Keratinocyte (primary cell): ENCODE data around the gene SLAIN2. TPM values are rescaled to one million over a fixed set of nuclear protein-coding genes. Genes with fewer than 3 reads are reported as not detected.
"Not testable (repeated sequence)": the region's sequence is repeated elsewhere in the genome, so short reads cannot be mapped to it uniquely, and the experiment has no call there.

Source experiments
- DNase-seq: peaks from one replicate; pipeline ENCODE4 v3.0.0-alpha.2; 2011; ENCODE audit warnings: low read depth, missing footprints, low spot score
- FAIRE-seq: peaks from 2 replicates; lab custom pipeline; 2011; peaks lifted over from hg19 to GRCh38; lab: Jason Lieb, UNC
- H2AFZ ChIP-seq: 2 replicates; pipeline ENCODE4 v1.6.0; 2012; ENCODE audit warnings: low read length, control low read depth, inconsistent platforms; ENCODE audit not compliant: control insufficient read depth
- H3K27ac ChIP-seq: 2 replicates; pipeline ENCODE4 v1.5.1; 2011; ENCODE audit warnings: low read length; ENCODE audit not compliant: control insufficient read depth, insufficient read depth
- H3K27me3 ChIP-seq: 3 replicates; pipeline ENCODE4 v1.6.0; 2011; ENCODE audit warnings: low read length; ENCODE audit not compliant: control insufficient read depth, insufficient read depth; ENCODE audit errors: extremely low read depth
- H3K36me3 ChIP-seq, 2 experiments: 2 replicates in 1 of 2; 3 replicates in 1 of 2; pipeline ENCODE4 v1.5.1; 2011; ENCODE audit warnings: low read length in 2 of 2, mild to moderate bottlenecking in 1 of 2; ENCODE audit not compliant: control insufficient read depth in 2 of 2, insufficient read depth in 2 of 2; ENCODE audit errors: extremely low read depth in 1 of 2
- H3K4me1 ChIP-seq: 3 replicates; pipeline ENCODE4 v1.5.1; 2011; ENCODE audit warnings: low read length; ENCODE audit not compliant: control insufficient read depth, insufficient read depth; ENCODE audit errors: extremely low read depth
- H3K4me2 ChIP-seq: 3 replicates; pipeline ENCODE4 v1.6.0; 2011; ENCODE audit warnings: low read depth, low read length; ENCODE audit not compliant: control insufficient read depth, insufficient read depth; ENCODE audit errors: extremely low read depth
- H3K4me3 ChIP-seq, 3 experiments: fragments of 200-600 bp in 1 of 3; sonication (generic) in 1 of 3; 2 replicates in 2 of 3; 3 replicates in 1 of 3; pipeline ENCODE4 v1.5.1; 2011 to 2016; ENCODE audit warnings: low read length in 3 of 3, mild to moderate bottlenecking in 3 of 3, control low read depth in 2 of 3, inconsistent platforms in 1 of 3, low read depth in 1 of 3, mixed read lengths in 1 of 3, mixed run types in 1 of 3, moderate library complexity in 1 of 3; ENCODE audit not compliant: control insufficient read depth in 2 of 3, insufficient read depth in 2 of 3; ENCODE audit errors: extremely low read depth in 1 of 3
- H3K79me2 ChIP-seq: 2 replicates; pipeline ENCODE4 v1.6.0; 2012; ENCODE audit warnings: low read length; ENCODE audit not compliant: control insufficient read depth, insufficient read depth
- H3K9ac ChIP-seq: 3 replicates; pipeline ENCODE4 v1.6.0; 2011; ENCODE audit warnings: low read length; ENCODE audit not compliant: control insufficient read depth, insufficient read depth; ENCODE audit errors: extremely low read depth
- H3K9me1 ChIP-seq: 3 replicates; pipeline ENCODE4 v1.6.0; 2011; ENCODE audit warnings: low read length; ENCODE audit not compliant: control insufficient read depth, insufficient read depth; ENCODE audit errors: extremely low read depth
- H3K9me3 ChIP-seq: 2 replicates; pipeline ENCODE4 v1.5.1; 2012; ENCODE audit warnings: low read depth, low read length; ENCODE audit not compliant: control insufficient read depth
- H4K20me1 ChIP-seq: 3 replicates; pipeline ENCODE4 v1.6.0; 2011; ENCODE audit warnings: low read length; ENCODE audit not compliant: control insufficient read depth, insufficient read depth; ENCODE audit errors: extremely low read depth
- CTCF ChIP-seq, 3 experiments: IDR thresholded peaks in 1 of 3; conservative IDR thresholded peaks in 1 of 3; optimal IDR thresholded peaks in 1 of 3; 2 replicates in 2 of 3; 3 replicates in 1 of 3; pipeline versions ENCODE3 to v1.5.1; 2011; ENCODE audit warnings: low read length in 3 of 3, mild to moderate bottlenecking in 3 of 3, moderate library complexity in 2 of 3, control low read depth in 1 of 3, inconsistent platforms in 1 of 3; ENCODE audit not compliant: insufficient read depth in 2 of 3; ENCODE audit errors: extremely low read depth in 1 of 3
- EZH2 ChIP-seq: IDR thresholded peaks from one replicate; pipeline ENCODE4 v1.6.1; 2012; ENCODE audit warnings: inconsistent platforms, mild to moderate bottlenecking, low read length, moderate library complexity
- dilution Hi-C: fragments of 300-500 bp; cut with MboI; formaldehyde crosslinking; loops from one replicate; pipeline ENCODE4 v1.7.0; 2020; ENCODE audit warnings: low sequenced_read_pairs; ENCODE audit not compliant: extremely low pct_ligation_motif_present
- polyA plus RNA-seq, 5 experiments: library from polyadenylated mRNA; depleted of rRNA in 3 of 5; stranded (reverse) in 3 of 5; stranded (forward) in 1 of 5; unstranded in 1 of 5; fragments of >200 nt; gene quantifications; 1 replicate in 1 of 5; 2 replicates in 3 of 5; 3 replicates in 1 of 5; pipeline versions ENCODE4 v1.2.1 to v1.2.3, GENCODE V29; 2011 to 2012; ENCODE audit warnings: missing spikeins in 2 of 5, low read depth in 1 of 5, low replicate concordance in 1 of 5

Gene SLAIN2
- polyA plus RNA-seq, 1 donor (not counting 4 experiments of a cell fraction or from before 2014, with no cell fraction given) = 72.4 TPM

- no peaks in the 10 kb centered on the region for H3K79me2 ChIP-seq
- no peaks in the 10 kb centered on the region for H4K20me1 ChIP-seq
- TF ChIP-seq CTCF (optimal IDR thresholded peaks at IDR 0.05 in 1 of 3, IDR thresholded peaks at IDR 0.05 in 1 of 3, conservative IDR thresholded peaks at IDR 0.05 in 1 of 3; ENCODE audit: extremely low read depth in 1 of 3, insufficient read depth in 2 of 3, low read length in 3 of 3) (no peak), EZH2 (no peak)
- no peaks in the 10 kb centered on the region for H3K9me1 ChIP-seq
- dilution Hi-C loops = no loop called here
- H3K27me3 ChIP-seq = no peaks in the 10 kb centered on the region
- no peak for DNase-seq
- H3K9me3 ChIP-seq = no peaks in the 10 kb centered on the region
- H3K9ac ChIP-seq = no peak overlapping the region
- no peak overlapping the region for H2AFZ ChIP-seq
- no peak overlapping the region for H3K27ac ChIP-seq
- H3K36me3 ChIP-seq = no peaks in the 10 kb centered on the region
- FAIRE-seq = no peak
- H3K4me1 ChIP-seq = no peaks in the 10 kb centered on the region
- no peak overlapping the region for H3K4me2 ChIP-seq
- no peak overlapping the region for H3K4me3 ChIP-seq
Observed at GRCh38 chr4:48439988-48440387, 98.7 kb downstream of the SLAIN2 start.

- not testable (repeated sequence) for FAIRE-seq
Observed at GRCh38 chr4:48440914-48441313, 99.6 kb downstream of the SLAIN2 start.

GRCh38 chr4:48445704-48446103 is 104.4 kb downstream of the SLAIN2 start:
- DNase-seq = no peak
- Histone ChIP-seq H4K20me1 (no peaks in the 10 kb centered on the region), H3K4me3 (no peak overlapping the region), H3K4me1 (no peaks in the 10 kb centered on the region), H3K9me3 (no peaks in the 10 kb centered on the region), H3K9me1 (no peaks in the 10 kb centered on the region), H3K27me3 (no peaks in the 10 kb centered on the region), H3K79me2 (no peaks in the 10 kb centered on the region), H3K4me2 (no peak overlapping the region), H3K36me3 (no peaks in the 10 kb centered on the region), H3K27ac (no peak overlapping the region), H3K9ac (no peak overlapping the region), H2AFZ (no peak overlapping the region)
- dilution Hi-C loops = no loop called here
- TF ChIP-seq EZH2 = no peak
- no peak for FAIRE-seq

More at GRCh38 chr4:48440914-48441313, 99.6 kb downstream of the SLAIN2 start:
- H3K36me3 ChIP-seq, H3K9ac ChIP-seq, DNase-seq, H2AFZ ChIP-seq, H3K79me2 ChIP-seq, H3K27ac ChIP-seq, H4K20me1 ChIP-seq, H3K9me3 ChIP-seq, H3K4me2 ChIP-seq, H3K27me3 ChIP-seq, H3K9me1 ChIP-seq, H3K4me3 ChIP-seq, H3K4me1 ChIP-seq, dilution Hi-C loops: not testable (repeated sequence)
